ENCODE data around the gene REPS2. TPM values are rescaled to one million over a fixed set of nuclear protein-coding genes. Genes with fewer than 3 reads are reported as not detected.

The REPS2 gene
- total and polyA plus RNA-seq, 2 donors from 2014 or later = 19.6 to 36.3 TPM

GRCh38 chrX:17047224-17047623 is 100.8 kb downstream of the REPS2 start:
- Histone ChIP-seq H3K27ac (ENCODE audit: low read depth in 2 of 2, low read length in 2 of 2) (no peak overlapping the region), H3K27me3 (ENCODE audit: control insufficient read depth, insufficient read depth, low read length) (no peaks in the 10 kb centered on the region), H3K9ac (ENCODE audit: low read length in 3 of 3) (no peak overlapping the region), H3K9me3 (ENCODE audit: control insufficient read depth in 2 of 3, insufficient read depth in 1 of 3, low read length in 3 of 3) (no peaks in the 10 kb centered on the region), H3K4me1 (ENCODE audit: control insufficient read depth in 2 of 3, insufficient read depth in 2 of 3, low read depth in 1 of 3, low read length in 3 of 3) (no peaks in the 10 kb centered on the region), H3K36me3 (ENCODE audit: control insufficient read depth in 2 of 3, insufficient read depth in 3 of 3, low read length in 3 of 3) (peaks cover 0 to 6% (median 0%) of the 10 kb centered on the region in 3 donors), H3K4me3 (ENCODE audit: low read length in 3 of 3) (no peak overlapping the region)
- FAIRE-seq (peak; percentile 6), DNase-seq (no peak)
- TF ChIP-seq, protein P1, sequence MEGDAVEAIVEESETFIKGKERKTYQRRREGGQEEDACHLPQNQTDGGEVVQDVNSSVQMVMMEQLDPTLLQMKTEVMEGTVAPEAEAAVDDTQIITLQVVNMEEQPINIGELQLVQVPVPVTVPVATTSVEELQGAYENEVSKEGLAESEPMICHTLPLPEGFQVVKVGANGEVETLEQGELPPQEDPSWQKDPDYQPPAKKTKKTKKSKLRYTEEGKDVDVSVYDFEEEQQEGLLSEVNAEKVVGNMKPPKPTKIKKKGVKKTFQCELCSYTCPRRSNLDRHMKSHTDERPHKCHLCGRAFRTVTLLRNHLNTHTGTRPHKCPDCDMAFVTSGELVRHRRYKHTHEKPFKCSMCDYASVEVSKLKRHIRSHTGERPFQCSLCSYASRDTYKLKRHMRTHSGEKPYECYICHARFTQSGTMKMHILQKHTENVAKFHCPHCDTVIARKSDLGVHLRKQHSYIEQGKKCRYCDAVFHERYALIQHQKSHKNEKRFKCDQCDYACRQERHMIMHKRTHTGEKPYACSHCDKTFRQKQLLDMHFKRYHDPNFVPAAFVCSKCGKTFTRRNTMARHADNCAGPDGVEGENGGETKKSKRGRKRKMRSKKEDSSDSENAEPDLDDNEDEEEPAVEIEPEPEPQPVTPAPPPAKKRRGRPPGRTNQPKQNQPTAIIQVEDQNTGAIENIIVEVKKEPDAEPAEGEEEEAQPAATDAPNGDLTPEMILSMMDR (IDR thresholded peaks at IDR 0.05; ENCODE audit: borderline replicate concordance, extremely low read depth, insufficient read depth) = no peak
- intact Hi-C loops (cut with DNase I) = no loop called here

- no peaks in the 10 kb centered on the region for H3K27me3 ChIP-seq (ENCODE audit: control insufficient read depth, insufficient read depth, low read length)
- H3K27ac ChIP-seq (ENCODE audit: low read depth in 2 of 2, low read length in 2 of 2) = no peak overlapping the region
- TF ChIP-seq, protein P1 (IDR thresholded peaks at IDR 0.05; ENCODE audit: borderline replicate concordance, extremely low read depth, insufficient read depth) = no peak
- DNase-seq (no peak), FAIRE-seq (peak; percentile 57)
- no peaks in the 10 kb centered on the region for H3K9me3 ChIP-seq (ENCODE audit: control insufficient read depth in 2 of 3, insufficient read depth in 1 of 3, low read length in 3 of 3)
- H3K9ac ChIP-seq (ENCODE audit: low read length in 3 of 3) = no peak overlapping the region
- H3K4me1 ChIP-seq (ENCODE audit: control insufficient read depth in 2 of 3, insufficient read depth in 2 of 3, low read depth in 1 of 3, low read length in 3 of 3) = no peaks in the 10 kb centered on the region
- intact Hi-C loops (cut with DNase I) = no loop called here
- H3K4me3 ChIP-seq (ENCODE audit: low read length in 3 of 3) = no peak overlapping the region
- H3K36me3 ChIP-seq (ENCODE audit: control insufficient read depth in 2 of 3, insufficient read depth in 3 of 3, low read length in 3 of 3) = peaks cover 0 to 6% (median 0%) of the 10 kb centered on the region in 3 donors
Observed at GRCh38 chrX:17052210-17052609, 105.8 kb downstream of the REPS2 start.

- Histone ChIP-seq H3K36me3 (ENCODE audit: control insufficient read depth in 2 of 3, insufficient read depth in 3 of 3, low read length in 3 of 3) (peaks cover 0 to 6% (median 0%) of the 10 kb centered on the region in 3 donors), H3K4me3 (ENCODE audit: low read length in 3 of 3) (no peak overlapping the region), H3K27me3 (ENCODE audit: control insufficient read depth, insufficient read depth, low read length) (no peaks in the 10 kb centered on the region), H3K9me3 (ENCODE audit: control insufficient read depth in 2 of 3, insufficient read depth in 1 of 3, low read length in 3 of 3) (no peaks in the 10 kb centered on the region), H3K4me1 (ENCODE audit: control insufficient read depth in 2 of 3, insufficient read depth in 2 of 3, low read depth in 1 of 3, low read length in 3 of 3) (no peaks in the 10 kb centered on the region), H3K9ac (ENCODE audit: low read length in 3 of 3) (no peak overlapping the region), H3K27ac (ENCODE audit: low read depth in 2 of 2, low read length in 2 of 2) (no peak overlapping the region)
- DNase-seq (no peak), FAIRE-seq (no peak)
- TF ChIP-seq, protein P1 (IDR thresholded peaks at IDR 0.05; ENCODE audit: borderline replicate concordance, extremely low read depth, insufficient read depth) = no peak
- intact Hi-C loops (cut with DNase I) = no loop called here
Observed at GRCh38 chrX:17052793-17053192, 106.3 kb downstream of the REPS2 start.

DNA sequence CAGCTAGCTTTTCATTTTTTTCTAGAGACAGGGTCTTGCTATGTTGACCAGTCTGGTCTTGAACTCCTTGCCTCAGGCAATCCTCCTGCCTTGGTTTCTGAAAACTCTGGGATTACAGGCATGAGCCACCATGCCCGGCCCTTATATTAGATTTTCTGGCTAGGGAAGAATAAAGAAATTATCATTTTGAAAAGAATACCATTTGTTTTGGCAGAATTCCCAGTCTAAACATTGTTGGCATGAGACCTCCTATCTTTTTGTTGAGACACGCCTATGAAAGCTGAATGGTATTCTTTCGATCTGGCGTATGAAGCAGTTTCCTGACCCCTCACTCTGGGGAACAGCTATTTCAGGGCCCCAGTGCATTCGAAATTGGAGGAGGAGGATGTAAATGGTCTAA is 107.0 kb downstream of the REPS2 start:
- Histone ChIP-seq H3K27ac (ENCODE audit: low read depth in 2 of 2, low read length in 2 of 2) (no peak overlapping the region), H3K4me1 (ENCODE audit: control insufficient read depth in 2 of 3, insufficient read depth in 2 of 3, low read depth in 1 of 3, low read length in 3 of 3) (no peaks in the 10 kb centered on the region), H3K36me3 (ENCODE audit: control insufficient read depth in 2 of 3, insufficient read depth in 3 of 3, low read length in 3 of 3) (peaks cover 0 to under 1% (median 0%) of the 10 kb centered on the region in 3 donors), H3K4me3 (ENCODE audit: low read length in 3 of 3) (no peak overlapping the region), H3K9me3 (ENCODE audit: control insufficient read depth in 2 of 3, insufficient read depth in 1 of 3, low read length in 3 of 3) (no peaks in the 10 kb centered on the region), H3K27me3 (ENCODE audit: control insufficient read depth, insufficient read depth, low read length) (no peaks in the 10 kb centered on the region), H3K9ac (ENCODE audit: low read length in 3 of 3) (no peak overlapping the region)
- TF ChIP-seq, protein P1 (IDR thresholded peaks at IDR 0.05; ENCODE audit: borderline replicate concordance, extremely low read depth, insufficient read depth) = no peak
- DNase-seq (no peak), FAIRE-seq (no peak)
- intact Hi-C loops (cut with DNase I) = no loop called here
